Measurements from ENCODE around the gene SH2D3A.

GRCh38 chr19:6806488-6806887 is 39.3 kb upstream of the SH2D3A start:
- TF ChIP-seq CTCF (IDR thresholded peaks at IDR 0.05) (no peak), POLR2A (IDR thresholded peaks at IDR 0.05) (no peak)

Data from adrenal gland (tissue), 5 donors.